HG02678 (cell line): ENCODE data around the gene USP37.

Experiments used
- ATAC-seq: cut with Tn5 transposase; IDR thresholded peaks from one replicate; pipeline ENCODE4 v1.9.1; 2021; ENCODE audit warnings: mild to moderate bottlenecking, moderate library complexity; ENCODE audit not compliant: unreplicated experiment

The USP37 gene

GRCh38 chr2:218479595-218479994 is 88.6 kb downstream of the USP37 start:
- ATAC-seq = no peak

DNA sequence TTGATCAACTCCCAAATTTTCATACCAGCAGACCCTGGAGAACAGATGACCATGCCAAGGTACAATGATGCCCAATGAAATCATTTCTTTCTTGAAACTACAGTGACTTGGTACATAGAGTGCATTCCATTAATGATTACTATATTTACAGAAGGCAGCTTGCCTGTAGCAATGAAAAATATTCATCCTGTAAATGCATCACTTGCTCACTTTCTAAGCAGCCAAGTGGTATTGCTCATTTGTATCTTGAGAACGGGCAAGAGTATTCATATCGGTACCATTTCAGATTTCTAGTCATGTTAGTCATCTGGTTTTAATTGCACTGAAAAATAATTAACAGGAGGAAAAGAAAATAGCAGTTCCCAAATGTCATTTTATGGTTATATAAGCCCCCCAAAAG is 89.6 kb downstream of the USP37 start:
- no peak for ATAC-seq

GRCh38 chr2:218477247-218477646 is 90.9 kb downstream of the USP37 start:
- no peak for ATAC-seq

GRCh38 chr2:218476676-218477075 is 91.5 kb downstream of the USP37 start:
- no peak for ATAC-seq

DNA sequence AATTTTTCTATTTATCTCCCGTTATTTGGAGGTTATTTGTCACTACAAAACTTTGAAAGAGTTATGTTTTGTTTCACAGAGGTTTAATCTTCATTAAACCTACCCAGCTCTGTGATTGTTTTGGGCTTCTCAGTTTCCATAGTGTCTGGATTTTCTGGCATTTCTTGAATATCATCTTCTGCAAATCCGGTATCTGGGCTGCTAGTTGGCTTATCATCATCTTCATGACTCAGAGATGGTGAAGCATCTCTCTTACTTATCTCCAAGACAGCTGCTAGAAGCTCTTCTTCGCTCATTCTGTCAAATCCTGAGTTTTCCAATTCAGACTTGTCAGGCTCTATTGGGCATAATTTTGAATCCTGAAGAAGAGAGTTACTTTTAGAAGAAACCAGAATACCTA is 93.6 kb downstream of the USP37 start:
- no peak for ATAC-seq

GRCh38 chr2:218472988-218473387 is 95.2 kb downstream of the USP37 start:
- no peak for ATAC-seq

- ATAC-seq = no peak
These were observed 96.2 kb downstream of the USP37 start for GRCh38 chr2:218471982-218472381.

GRCh38 chr2:218471036-218471435 is 97.1 kb downstream of the USP37 start:
- ATAC-seq = no peak

DNA sequence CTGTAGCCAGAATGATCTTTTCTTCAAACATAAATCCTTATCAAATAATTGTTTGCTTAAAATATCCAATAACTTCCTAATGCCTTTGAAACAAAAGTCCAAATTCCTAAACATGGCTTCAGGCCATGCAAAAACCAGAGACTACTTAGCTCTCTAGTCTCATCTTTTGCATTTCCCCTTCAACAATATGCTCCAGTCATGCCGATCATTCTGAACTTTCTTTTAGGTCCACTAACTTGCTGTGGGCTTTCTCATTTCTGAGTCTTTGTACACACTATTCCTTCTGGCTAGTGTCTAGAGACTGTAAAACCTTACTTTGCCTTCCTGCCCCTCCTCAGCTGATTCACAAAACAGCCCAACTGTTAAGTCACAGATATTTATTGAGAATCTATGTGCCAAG is 97.7 kb downstream of the USP37 start:
- no peak for ATAC-seq

DNA sequence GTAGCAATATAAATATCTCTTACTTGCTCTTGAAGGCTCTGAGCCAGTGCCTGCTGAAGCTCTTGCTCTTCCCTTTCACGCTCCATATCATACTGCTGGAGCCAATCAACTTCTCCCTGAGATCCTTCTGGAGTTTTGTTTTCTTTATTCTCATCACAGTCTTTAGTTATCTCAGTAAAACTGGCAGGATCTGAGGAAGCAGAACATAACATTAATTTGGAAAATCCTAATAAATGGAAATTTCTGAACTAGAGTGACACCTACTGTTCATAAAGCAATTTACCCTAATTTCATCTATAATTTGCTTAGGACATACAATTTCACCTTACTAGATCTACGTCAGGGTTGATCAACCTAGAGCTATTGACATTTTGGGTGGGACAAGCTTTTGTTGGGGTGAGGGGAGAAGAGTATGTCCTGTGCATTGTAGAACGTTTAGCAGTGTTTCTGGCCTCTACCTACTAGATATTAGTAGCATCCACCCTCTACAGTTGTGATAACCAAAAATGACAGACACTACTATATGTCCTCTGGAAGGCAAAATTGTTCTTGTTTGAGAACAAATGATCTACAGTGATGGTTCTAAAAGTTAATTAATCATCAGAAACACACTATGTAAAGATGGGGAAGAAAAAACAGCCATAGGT is 102.0 kb downstream of the USP37 start:
- ATAC-seq = no peak

GRCh38 chr2:218458598-218458997 is 109.6 kb downstream of the USP37 start:
- no peak for ATAC-seq

GRCh38 chr2:218456849-218457248 is 111.3 kb downstream of the USP37 start:
- ATAC-seq = no peak

DNA sequence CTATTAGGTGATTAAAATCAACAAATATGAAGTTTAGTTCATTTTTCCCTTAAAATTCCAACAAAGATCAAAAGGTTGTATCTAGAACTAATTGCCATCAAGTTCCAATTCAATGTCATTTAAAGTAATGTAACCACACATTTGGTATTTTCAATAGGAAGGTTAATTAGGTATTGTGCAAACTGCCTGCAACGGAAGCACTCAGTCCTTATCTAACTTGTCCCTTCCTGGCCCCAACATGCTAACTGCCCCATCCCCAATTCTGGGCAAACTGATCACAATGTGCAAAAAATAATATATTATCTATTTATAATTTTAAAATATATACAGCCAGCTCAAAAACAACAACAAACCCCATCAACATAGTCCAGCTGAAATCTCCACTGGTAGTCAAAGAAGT is 116.1 kb downstream of the USP37 start:
- ATAC-seq = no peak

DNA sequence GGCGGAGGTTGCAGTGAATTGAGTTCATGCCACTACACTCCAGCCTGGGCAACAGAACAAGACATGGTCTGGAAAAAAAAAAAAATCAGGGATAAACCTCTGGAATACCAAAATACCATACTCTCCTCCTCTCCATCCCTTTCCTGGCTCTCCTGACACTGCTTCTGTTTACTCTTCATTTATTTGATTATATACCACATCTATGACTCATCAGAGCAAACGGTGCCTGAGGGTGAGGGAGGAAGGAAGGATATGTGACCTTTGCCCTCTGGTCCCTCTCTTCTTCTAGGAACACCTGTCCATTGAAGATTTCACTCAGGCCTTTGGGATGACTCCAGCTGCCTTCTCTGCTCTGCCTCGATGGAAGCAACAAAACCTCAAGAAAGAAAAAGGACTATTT is 119.2 kb downstream of the USP37 start:
- no peak for ATAC-seq

DNA sequence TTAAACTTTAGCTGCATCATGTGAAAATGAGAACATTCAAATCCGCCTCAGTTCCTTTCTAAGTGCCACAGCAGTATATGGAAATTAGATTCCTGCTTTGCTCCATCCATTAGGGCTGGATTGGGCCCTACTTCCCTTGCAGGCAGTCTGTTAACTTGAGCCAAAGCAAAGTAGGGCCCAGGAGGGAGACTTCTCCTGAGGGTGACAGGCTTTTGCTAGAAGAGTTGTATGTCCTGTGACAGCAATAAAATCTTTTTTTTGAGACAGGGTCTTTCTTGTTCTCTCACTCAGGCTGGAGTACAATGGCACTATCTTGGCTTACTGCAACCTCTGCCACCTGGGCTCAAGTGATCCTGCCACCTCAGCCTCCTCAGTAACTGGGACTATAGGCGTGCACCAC is 121.1 kb downstream of the USP37 start:
- no peak for ATAC-seq

DNA sequence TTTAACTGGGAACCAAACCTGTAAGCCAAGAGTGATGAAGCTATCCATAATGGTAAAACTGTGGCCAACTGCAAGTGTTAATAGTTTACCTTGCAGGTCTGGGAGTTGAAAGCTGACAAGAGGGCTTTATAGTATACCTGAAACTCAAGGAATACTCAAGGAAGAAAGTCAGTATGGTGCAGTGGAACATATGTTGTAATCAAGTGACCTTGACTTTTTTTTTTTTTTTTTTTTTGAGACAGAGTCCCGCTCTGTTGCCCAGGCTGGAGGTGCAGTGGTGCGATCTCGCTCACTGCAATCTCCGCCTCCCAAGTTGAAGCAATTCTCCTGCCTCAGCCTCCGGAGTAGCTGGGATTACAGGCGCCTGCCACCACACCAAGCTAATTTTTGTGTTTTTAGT is 121.6 kb downstream of the USP37 start:
- ATAC-seq = no peak

DNA sequence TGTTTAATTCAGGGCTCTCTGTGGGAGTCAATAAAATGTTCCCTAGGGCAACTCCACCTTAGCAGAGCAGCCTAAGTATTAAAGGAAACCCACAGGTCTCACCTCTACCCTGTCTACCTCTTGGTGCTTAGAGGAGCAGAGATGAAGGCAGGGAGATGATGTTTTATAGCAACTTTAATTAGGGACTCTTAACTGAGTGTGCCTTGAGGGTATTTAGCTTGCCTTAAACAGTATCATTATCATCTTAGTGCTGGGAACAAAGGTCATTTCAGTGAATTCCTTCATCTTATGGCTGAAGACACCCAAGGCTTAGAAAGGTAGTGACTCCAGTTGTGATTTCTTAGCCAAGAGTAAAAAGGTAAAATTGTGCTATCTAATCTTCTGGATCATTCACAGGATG is 122.5 kb downstream of the USP37 start:
- no peak for ATAC-seq

- ATAC-seq = no peak
These were observed 123.3 kb downstream of the USP37 start for GRCh38 chr2:218444692-218445357.

GRCh38 chr2:218438596-218438995 is 129.6 kb downstream of the USP37 start:
- ATAC-seq = no peak

- no peak for ATAC-seq
These were observed 130.2 kb downstream of the USP37 start for GRCh38 chr2:218437969-218438368.

- ATAC-seq = no peak
These were observed 131.2 kb downstream of the USP37 start for GRCh38 chr2:218436992-218437391.

DNA sequence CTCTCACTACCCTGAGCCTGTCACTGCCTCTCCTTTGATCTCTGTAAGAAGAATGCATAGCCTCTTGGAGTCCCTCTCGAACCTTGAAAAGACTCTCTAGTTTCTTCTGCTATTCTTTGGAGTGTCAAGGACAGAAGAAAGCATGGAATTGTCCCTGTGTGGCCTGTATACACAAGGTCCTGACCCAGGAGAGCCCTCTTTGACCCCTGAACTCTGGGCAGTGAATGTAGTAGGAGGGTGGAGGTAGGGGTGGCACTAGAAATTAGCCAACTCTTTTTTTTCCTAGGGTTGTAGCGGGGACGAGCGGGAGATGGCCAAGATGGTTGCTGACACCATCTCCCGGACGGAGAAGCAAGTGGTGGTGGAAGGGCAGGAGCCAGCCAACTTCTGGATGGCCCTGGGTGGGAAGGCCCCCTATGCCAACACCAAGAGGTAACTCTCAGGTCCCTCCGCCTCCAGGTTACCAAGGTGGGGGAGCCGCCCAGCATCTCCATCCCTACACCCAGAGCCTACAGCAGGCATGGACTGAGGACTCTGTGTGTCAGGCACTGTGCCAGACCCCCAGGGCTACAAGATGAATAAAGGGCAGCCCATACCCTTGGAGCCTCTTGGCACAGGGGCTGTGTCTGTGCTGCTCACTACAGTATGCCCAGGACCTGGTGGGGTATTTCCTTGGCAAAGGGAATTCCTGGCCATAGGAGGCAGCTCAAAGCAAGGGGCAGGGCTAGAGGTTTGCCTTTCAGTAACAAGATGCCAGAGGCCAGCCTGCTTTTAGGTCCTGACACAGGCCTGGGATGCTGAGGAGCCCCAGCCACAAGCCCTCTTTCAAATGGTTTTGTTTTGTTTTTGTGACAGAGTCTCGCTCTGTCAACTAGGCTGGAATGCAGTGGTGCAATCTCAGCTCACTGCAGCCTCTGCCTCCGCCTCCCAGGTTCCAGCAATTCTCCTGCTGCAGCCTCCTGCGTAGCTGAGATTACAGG is 132.9 kb downstream of the USP37 start:
- ATAC-seq = no peak
